NCI-H2107 (cell line): ENCODE data around the gene PGK1.
"Not testable (repeated sequence)": the region's sequence is repeated elsewhere in the genome, so short reads cannot be mapped to it uniquely, and the experiment has no call there.

ENCODE experiments used
- DNase-seq: peaks from one replicate; lab custom pipeline; 2025; lab: John Stamatoyannopoulos, UW

The PGK1 gene

DNA sequence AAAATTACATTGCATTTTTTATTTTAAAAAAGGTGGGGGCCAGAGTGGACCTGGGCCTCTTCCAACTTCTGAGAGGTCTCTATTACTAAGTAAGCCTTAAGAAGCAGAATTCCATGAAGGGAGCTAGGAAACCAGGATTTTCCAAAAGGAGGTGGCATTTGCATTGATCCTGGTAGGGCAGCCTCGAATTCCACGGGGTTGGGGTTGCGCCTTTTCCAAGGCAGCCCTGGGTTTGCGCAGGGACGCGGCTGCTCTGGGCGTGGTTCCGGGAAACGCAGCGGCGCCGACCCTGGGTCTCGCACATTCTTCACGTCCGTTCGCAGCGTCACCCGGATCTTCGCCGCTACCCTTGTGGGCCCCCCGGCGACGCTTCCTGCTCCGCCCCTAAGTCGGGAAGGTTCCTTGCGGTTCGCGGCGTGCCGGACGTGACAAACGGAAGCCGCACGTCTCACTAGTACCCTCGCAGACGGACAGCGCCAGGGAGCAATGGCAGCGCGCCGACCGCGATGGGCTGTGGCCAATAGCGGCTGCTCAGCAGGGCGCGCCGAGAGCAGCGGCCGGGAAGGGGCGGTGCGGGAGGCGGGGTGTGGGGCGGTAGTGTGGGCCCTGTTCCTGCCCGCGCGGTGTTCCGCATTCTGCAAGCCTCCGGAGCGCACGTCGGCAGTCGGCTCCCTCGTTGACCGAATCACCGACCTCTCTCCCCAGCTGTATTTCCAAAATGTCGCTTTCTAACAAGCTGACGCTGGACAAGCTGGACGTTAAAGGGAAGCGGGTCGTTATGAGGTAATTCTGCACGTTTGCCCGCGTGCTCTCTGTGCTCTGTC lies at the start of gene PGK1:
PGK1 (plus strand) TSS at position 626 of the 824 bp plus-strand sequence; CDS start at position 719, 93 bp downstream.
- DNase-seq = peak; percentile 90

DNA sequence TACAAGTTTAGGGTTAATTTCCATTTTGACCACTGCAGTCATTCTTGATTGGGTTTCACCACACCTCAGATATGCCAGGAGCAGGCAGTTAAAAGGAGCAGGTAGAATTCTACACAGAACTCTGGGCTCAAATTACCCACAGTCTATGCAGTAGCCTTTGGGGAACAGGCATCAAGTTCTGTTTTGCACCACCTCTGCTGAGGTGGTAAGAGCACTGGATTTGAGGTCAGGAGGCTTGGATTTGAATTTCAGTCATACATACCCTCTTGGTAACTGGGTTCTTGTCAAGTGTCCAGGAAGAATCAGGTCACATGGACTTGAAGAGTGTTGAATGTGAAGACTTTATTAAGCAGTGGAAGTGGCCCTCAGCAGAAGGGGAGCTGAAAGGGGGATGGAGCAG lies 40.4 kb upstream of the PGK1 start:
- no peak for DNase-seq

DNA sequence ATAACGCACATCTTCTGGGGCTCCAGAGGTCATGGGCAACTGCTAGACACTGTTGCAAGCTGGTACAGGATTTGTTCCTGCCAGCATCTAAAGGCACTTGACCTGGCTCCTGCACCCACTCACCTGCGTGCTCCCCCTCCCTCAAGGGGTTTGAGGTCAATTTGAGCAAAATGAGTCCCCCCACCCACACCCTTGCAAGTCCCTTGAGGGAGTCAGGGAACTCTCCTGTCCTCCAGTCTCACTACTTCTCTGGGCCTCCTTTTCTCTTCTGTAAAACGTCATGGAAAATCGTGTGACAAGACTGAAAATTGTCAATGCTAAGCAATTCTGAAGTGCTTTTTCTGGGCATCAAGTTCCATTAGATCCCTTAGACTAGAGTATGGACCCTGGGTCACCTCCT lies 39.9 kb upstream of the PGK1 start:
- DNase-seq = no peak

DNA sequence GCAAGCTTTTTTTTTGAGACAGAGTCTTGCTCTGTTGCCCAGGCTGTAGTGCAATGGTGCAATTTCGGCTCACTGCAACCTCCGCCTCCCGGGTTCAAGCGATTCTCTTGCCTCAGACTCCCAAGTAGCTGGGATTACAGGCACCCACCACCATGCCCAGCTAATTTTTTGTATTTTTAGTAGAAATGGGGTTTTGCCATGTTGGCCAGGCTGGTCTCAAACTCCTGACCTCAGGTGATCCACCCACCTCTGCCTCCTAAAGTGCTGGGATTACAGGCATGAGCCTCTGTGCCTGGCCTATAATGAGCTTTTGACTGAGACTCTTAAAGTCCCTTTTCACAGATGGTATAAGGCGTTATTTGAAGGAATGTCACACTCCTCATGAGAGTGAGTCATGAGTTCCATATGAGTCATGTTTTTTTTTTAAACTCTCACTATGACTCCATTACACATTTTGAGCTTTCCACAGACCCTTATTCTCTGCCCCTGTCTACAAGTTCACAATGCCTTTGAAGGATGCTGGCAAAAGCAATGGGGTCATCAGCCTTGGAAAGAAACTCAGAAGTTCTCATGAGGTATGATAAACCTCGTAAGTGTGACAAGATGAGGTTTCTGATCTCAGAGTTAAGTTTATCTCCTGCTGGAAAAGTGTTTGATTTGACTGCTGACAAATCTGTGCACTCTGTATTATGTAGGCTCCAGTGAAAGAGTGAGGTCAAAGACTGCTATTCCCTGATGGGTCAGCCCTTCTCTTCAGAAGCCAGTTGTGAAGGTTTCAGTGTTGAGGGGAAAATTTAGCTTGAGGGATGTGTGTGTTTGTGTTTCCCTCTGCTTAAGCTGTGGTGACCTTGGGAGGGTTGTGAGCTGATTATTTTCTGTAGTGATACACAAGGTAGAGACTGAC lies 39.1 kb upstream of the PGK1 start:
- not testable (repeated sequence) for DNase-seq

DNA sequence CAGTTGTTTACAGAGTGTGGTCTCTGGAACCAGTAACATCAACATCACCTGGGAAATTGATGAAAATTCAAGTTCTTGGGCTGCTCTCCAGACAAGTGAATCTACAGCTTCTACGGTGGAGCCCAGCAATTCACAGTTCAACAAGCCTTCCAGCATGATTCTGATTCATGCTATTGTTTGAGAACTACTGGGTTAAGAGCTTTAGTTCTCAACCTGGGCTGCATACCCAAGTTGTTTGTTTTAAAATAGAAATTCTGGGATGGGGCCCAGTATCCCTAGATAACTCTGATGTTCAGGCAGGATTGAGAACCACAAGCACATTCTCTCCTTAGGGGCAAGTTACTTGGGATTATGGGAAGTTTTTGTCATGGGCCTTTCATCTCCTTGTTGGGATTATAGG lies 37.9 kb upstream of the PGK1 start:
- DNase-seq = no peak

DNA sequence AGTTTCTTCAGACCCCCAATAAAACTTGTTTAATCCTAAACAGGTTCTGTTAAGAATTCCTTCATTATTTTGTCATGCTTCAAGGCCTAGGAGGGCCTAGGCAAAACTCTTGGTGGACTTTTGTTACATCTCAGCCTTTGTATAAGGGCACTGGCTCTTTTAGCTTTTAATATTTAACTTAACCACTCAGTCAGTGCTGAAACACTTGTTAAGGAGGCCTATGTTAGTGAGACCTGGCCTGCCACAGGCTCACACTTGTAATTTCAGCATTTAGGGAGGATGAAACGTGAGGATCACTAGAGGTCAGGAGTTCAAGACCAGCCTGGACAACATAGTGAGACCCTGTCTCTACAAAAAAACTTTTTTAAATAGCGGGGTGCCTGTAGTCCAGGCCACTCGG lies 32.7 kb upstream of the PGK1 start:
- no peak for DNase-seq

DNA sequence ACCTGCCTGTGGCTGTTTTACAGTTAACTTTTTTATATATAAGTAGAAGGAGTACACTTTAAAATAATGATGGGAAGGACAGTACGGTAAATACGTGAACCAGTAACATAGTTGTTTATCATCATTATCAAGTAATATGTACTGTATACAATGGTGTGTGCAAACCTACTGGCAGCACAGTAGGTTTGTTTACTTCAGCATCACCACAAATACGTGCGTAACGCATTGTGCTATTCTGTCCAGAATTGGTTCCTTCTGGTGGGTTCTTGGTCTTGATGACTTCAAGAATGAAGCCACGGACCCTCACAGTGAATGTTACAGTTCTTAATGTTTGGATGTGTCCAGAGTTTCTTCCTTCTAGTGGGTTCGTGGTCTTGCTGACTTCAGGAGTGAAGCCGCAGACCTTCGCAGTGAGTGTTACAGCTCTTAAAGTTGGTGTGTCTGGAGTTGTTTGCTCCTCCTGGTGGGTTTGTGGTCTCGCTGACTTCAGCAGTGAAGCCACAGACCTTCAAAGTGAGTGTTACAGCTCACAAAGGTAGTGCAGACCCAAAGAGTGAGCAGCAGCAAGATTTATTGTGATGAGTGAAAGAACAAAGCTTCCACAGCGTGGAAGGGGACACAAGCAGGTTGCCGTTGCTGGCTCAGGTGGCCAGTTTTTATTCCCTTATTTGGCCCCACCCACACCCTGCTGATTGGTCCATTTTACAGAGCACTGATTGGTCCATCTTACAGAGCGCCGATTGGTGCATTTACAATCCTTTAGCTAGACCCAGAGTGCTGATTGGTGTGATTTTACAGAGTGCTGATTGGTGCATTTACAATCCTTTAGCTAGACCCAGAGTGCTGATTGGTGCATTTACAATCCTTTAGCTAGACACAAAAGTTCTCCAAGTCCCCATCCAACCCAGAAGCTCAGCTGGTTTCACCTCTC lies 30.6 kb upstream of the PGK1 start:
- DNase-seq = not testable (repeated sequence)

DNA sequence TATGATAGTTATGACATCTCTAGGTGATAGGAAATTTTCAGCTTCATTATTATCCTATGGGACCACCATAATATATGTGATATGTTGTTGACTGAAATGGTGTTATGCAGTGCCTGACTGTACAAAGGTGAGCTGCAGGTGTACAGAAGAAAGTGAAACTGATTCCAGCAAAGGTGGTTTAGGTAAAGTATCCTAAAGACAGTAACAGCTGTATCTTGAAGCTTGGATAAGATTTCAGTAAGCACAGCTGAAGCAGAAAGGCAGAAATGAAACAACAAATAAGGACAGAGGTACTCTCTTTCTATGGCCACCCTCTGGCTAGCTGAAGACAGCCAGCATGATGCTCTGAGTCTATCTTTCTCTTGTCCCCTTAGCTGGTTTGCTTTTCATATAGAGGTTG lies 30.0 kb upstream of the PGK1 start:
- DNase-seq = no peak

DNA sequence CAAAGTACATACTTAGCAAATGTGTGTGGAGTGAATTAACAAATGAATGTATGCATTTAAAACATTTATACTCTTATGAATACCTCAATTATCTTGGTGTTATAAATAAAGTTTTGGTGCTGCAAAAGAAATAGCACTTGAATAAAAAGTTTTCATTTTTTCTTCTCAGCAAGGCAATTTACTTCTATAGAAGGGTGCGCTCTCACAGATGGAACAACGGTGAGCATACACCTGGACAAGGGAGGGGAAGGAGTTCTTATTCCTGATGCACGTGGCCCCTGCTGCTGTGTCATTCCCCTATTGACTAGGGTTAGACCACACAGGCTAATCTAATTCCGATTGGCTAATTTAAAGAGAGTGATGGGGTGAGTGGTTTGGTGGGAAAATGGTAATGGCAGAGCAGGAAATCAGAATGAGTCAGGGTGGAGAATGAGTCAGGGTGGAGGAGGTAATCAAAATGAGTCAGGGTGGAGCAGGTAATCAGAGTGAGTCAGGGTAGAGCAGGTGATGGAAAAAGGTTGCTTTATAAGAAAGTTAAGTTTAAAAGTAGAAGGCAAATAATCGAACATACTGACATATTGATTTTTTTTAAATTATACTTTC lies 28.2 kb upstream of the PGK1 start:
- no peak for DNase-seq

DNA sequence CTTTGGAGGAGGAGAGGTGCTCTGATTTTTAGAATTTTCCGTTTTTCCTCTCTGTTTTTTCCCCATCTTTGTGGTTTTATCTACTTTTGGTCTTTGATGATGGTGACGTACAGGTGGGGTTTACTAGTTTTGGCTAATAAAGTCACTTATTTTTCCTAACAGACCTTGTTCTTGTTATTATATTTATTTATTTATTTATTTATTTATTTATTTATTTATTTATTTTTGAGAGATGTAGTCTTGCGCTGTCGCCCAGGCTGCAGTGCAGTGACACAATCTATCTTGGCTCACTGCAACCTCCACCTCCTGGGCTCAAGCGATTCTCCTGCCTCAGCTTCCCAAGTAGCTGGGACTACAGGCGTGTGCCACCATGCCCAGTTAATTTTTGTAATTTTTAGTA lies 22.6 kb upstream of the PGK1 start:
- not testable (repeated sequence) for DNase-seq

DNA sequence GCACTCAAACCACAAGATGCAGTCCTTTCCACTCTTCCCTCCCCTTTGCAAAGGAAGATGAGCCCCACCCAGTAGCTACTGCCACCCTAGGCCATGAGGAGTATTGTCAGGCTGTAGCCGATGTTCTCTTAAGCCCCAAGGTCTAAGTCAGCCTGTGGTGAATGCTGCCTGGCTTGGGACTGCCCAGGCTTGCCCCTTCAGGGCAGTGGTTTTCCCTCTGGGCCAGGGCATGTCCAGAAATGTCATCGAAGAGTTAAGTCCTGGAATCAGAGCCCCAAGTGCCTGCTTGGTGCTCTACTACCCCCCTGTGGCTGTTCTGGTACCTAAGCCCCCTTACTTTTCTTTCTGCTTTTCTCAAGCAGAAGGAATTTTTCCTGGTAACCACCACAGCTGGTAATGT lies 11.8 kb upstream of the PGK1 start:
- no peak for DNase-seq

DNA sequence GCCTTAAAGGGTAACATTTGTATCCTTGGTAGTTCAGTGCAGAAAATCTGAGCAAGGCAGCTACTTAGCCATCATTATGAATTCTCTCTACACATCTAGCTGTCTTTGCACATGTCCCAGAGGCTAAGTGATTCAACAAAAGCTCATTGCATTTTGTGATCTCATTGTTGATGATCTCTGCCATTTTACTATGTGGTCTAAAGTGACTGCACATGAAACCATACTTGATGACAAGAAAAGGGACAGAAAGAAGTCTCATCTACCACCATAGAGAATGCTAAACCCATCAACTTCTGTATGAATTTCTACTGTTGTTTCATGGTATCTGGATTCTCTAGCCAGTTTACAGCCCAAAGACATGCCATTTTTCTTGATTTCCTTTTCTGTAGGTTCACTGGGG lies 5.9 kb upstream of the PGK1 start:
- DNase-seq = no peak

DNA sequence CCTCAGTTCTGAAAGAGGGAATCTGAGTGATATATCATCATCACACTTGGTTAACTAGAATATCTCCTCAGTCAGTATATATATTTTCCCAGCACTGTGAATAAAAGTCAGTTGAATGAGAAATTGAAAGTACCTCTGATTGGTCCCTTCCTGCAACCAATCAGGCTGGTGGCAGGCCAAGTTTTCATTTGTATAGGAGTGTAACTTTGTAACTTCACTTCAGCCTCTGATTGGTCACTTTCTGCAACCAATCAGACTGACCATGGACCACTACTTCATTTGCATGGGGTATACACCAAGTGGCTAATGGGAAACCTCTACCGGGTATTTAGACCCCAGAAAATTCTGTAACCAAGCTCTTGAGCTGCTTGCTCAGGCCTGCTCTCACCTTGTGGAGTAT lies 2.0 kb upstream of the PGK1 start:
- no peak for DNase-seq

DNA sequence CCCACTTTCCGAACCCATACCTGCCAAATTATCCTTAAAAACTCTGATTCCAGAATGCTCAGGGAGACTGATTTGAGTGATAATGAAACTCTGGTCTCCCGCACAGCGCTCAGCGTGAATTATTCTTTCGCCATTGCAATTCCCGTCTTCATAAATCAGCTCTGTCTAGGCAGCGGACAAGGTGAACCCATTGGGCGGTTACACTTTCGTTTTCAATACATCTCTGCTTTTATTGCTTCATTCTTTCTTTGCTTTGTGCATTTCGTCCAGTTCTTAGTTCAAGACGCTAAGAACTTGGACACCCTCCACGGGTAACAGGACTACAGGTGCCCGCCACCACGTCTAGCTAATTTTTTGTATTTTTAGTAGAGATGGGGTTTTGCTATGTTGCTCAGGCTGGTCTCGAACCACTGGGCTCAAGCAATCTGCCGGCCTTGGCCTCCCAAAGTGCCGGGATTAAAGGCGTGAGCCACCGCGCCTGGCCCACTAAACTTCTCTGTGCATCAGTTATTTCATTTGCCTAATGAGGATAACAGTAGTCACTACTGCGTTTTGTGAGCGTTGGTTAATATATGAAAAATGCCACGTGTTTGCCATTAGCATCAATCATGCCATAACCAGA lies 936 bp upstream of the PGK1 start:
- DNase-seq = no peak

DNA sequence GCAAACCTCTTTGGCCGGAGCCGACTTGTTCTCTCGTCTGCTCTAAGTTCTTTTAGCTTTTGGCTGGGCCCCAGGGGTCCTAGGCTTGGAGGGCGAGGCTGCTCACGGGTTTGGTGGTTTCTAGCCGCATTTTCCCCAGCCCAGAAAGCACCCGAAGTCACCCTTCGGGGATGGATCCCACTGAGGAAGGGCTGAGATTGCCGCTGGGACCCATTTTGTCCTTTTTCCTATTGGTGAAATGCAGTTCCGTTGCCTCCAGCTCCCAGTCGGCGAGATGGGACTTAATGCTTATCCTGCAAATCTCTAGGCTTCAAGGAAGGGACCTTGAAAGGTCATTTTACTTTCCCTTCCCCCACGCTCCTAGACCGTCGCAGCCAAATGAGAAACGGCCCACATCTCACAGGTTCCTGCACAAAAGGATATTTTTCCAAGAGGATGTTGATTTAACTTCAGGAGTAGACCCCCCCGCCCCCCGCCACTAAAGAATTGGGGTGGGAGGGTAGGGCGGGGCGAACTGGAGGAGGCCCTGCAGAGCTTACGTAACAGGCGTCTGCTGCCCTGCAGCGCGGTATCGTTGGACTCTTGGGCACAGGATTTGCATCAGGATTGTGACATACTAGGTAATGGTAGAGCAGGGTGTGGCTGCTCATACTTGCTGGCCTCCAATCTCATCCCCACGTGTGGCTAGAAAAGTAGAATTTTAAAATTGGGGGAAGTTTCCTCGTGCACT lies 564 bp downstream of the PGK1 start:
- DNase-seq = peak; percentile 26

DNA sequence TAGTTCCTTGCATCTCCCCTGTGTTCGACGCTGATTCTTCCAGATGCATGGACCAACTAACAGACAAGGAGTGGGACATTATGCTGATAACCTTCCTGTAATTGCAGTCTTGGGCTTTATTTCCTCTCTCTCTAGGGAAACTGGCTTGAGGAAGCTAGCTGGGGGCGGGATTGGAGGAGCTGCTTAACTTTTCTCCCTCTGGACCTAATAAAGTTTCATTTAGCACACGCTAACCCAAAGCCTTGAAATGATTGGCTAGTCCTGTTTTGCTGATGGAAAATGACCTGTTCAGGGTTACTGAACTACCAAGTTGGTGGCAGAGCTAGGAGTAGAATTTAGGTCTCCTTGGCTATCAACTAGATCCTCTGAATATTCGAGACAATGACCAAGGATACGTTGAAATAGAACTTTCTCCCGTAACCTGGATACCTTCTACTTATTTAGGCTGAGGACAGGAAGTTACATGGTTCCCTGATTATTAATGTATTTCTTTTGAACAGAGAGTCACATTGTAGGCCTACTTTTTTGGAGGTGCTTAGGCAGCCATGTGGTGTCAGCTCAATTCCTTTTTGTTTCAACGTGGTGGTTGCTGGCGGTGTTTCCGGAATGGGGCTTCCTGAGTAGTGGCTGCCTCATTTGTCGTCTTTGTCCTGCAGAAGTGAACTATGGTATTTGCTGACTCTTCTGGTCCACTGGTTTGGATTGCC lies 2.0 kb downstream of the PGK1 start:
- DNase-seq = no peak

DNA sequence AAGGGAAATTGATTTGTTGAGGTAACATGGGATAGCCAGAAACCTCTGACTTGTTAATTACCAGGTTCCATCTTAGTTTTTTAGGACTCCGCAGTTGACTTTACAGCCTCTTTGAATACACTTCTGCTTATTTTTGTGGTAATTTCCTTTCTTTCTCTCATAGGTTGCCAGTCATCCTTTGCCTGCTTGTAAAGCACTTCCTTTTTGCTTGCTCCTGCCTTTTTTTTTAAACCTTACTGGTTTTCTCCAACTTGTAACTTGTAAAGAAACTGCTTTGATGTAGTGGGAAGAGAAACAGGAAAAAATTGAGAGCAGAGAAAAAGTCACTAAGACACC lies 2.6 kb downstream of the PGK1 start:
- no peak for DNase-seq

DNA sequence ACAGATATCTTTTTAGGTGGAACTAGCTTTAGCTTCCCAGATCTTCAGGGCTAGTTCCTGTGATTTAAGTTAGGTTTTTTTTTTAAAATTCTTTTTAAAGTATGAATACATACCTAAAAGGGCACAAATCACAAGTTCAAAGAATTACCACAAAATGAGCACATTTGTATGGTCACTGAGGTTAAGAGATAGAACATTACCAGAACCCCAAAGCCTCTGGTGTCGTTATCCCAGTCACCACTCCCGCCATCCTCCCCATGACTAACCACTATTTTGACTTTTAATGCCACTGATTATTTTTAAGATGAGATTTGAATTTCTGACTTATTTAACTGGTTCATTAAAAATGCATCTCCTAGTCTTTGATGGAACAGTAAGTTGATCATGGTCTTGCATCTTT lies 5.4 kb downstream of the PGK1 start:
- no peak for DNase-seq

DNA sequence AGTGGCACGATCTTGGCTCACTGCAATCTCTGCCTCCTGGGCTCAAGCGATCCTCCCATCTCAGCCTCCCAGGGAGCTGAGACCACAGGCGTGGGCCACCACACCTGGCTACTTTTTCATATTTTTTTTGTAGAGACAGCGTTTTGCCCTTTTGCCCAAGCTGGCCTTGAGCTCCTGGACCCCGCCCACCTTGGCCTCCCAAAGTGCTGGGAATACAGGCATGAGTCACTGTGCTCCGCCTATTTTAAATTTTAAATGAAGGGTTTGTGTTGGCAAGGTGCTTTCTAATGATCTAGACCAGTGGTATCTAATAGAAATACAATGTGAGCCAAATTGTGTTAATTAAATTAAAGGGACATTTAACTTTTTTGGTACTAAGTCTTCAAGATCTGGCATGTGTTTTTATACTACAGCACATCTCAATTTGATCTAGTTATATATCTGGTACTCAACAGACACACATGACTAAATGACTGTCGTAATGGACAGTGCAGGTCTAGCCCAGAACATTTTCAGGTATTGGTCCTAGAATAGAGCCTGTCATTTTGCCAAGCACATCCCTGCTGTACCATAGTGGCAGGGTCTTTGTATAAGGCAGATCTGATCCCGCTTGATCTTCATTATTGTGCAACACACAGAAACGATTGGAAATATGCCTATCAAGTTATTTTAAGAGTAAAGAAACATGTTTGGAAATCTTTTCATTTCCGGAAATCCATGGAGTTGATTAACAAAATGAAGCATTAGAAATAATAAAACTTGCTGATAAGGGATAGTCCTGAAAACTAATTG lies 7.3 kb downstream of the PGK1 start:
- DNase-seq = no peak
